Measurements from ENCODE around the gene ECE1.
"Not testable (repeated sequence)": the region's sequence is repeated elsewhere in the genome, so short reads cannot be mapped to it uniquely, and the experiment has no call there.

Gene ECE1

DNA sequence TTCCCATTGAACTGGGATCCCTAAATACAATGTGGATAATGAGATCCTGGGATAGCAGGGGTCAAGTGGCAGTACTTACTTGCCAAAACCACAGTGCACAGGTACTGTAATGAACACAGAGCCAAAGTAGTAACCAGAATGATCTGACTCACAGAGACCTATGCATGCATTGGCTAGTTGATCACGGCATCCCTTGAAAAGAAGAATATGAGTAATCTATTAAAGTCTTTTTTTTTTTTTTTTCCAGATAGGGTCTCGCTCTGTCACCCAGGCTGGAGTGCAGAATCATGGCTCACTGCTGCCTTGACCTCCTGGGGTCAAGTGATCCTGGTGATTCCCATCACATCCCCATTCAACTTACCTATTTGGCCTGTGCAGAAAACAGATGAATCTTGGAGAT lies 84.1 kb downstream of the ECE1 start:
- no peak overlapping the region for H4K12ac ChIP-seq (ENCODE audit: low read depth, low read length)
- WGBS (ENCODE audit: extremely low coverage, insufficient coverage, insufficient read length): no CpG with 5 or more reads among the region's 2 CpGs

DNA sequence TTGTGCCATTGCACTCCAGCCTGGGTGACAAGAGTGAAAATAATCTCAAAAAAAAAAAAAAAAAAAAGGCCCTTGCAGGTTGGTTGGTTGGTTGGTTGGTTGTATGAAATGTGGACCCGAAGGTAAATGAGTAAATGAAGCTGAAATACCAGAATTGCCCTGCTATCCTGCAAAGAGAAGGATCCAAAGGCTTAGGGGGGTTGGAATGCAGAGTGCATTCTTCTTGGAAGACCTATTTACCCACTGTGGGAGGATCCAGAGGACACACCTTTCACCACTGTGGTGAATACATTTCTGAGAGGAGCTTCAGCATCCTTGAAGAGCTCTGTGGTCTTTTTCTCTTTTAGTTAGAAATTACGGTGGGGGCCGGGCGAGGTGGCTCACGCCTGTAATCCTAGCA lies 84.8 kb downstream of the ECE1 start:
- H2AFZ ChIP-seq (ENCODE audit: insufficient read depth, low read length, poor library complexity): no peak overlapping the region
- H2BK12ac ChIP-seq (ENCODE audit: low read length): no peak overlapping the region
- H3K27me3 ChIP-seq (ENCODE audit: insufficient read depth, low read length): no peaks in the 10 kb centered on the region
- H3K79me1 ChIP-seq (ENCODE audit: low read length): no peaks in the 10 kb centered on the region
- H3K4me1 ChIP-seq (ENCODE audit: control insufficient read depth in 1 of 2, insufficient read depth in 2 of 2, low read length in 2 of 2): no peaks in the 10 kb centered on the region
- no peak overlapping the region for H3K27ac ChIP-seq (ENCODE audit: low read depth, low read length)
- H3K9me3 ChIP-seq (ENCODE audit: insufficient read depth, low read depth, low read length): no peaks in the 10 kb centered on the region
- H3K23ac ChIP-seq (ENCODE audit: low read length): no peak overlapping the region
- no peak overlapping the region for H4K91ac ChIP-seq (ENCODE audit: low read depth, low read length)
- DNase-seq: no peak
- no peak overlapping the region for H3K9ac ChIP-seq (ENCODE audit: low read length)
- no peak overlapping the region for H2BK120ac ChIP-seq (ENCODE audit: insufficient read depth, low read length, poor library complexity)
- H3K36me3 ChIP-seq (ENCODE audit: control insufficient read depth in 1 of 2, insufficient read depth in 2 of 2, low read length in 2 of 2): no peaks in the 10 kb centered on the region
- no peak overlapping the region for H3K14ac ChIP-seq (ENCODE audit: low read length)
- no peak overlapping the region for H4K12ac ChIP-seq (ENCODE audit: low read depth, low read length)
- H3K4me2 ChIP-seq (ENCODE audit: low read length): no peak overlapping the region
- H2AK5ac ChIP-seq (ENCODE audit: low read length): no peak overlapping the region
- no peaks in the 10 kb centered on the region for H3K79me2 ChIP-seq (ENCODE audit: control insufficient read depth, insufficient read depth, low read length, poor library complexity)
- H3K4me3 ChIP-seq (ENCODE audit: low read depth, low read length): no peak overlapping the region
- H2BK5ac ChIP-seq (ENCODE audit: low read depth, low read length, poor library complexity): no peak overlapping the region
- no peak overlapping the region for H3K18ac ChIP-seq (ENCODE audit: low read length)
- WGBS (ENCODE audit: extremely low coverage, insufficient coverage, insufficient read length): no CpG with 5 or more reads among the region's 5 CpGs
- no peak overlapping the region for H4K8ac ChIP-seq (ENCODE audit: low read depth, low read length)
- no peak overlapping the region for H3K4ac ChIP-seq (ENCODE audit: low read depth, low read length)

More for the DNA sequence above, 84.1 kb downstream of the ECE1 start:
- Histone ChIP-seq H3K4me1 (ENCODE audit: control insufficient read depth in 1 of 2, insufficient read depth in 2 of 2, low read length in 2 of 2) (no peaks in the 10 kb centered on the region), H2BK120ac (ENCODE audit: insufficient read depth, low read length, poor library complexity) (no peak overlapping the region), H3K4ac (ENCODE audit: low read depth, low read length) (no peak overlapping the region), H3K4me3 (ENCODE audit: low read depth, low read length) (no peak overlapping the region), H2BK5ac (ENCODE audit: low read depth, low read length, poor library complexity) (no peak overlapping the region), H2BK12ac (ENCODE audit: low read length) (no peak overlapping the region), H2AFZ (ENCODE audit: insufficient read depth, low read length, poor library complexity) (no peak overlapping the region), H3K79me2 (ENCODE audit: control insufficient read depth, insufficient read depth, low read length, poor library complexity) (no peaks in the 10 kb centered on the region), H3K9me3 (ENCODE audit: insufficient read depth, low read depth, low read length) (no peaks in the 10 kb centered on the region), H3K27ac (ENCODE audit: low read depth, low read length) (no peak overlapping the region), H2AK5ac (ENCODE audit: low read length) (no peak overlapping the region), H3K9ac (ENCODE audit: low read length) (no peak overlapping the region), H3K36me3 (ENCODE audit: control insufficient read depth in 1 of 2, insufficient read depth in 2 of 2, low read length in 2 of 2) (no peaks in the 10 kb centered on the region), H3K18ac (ENCODE audit: low read length) (no peak overlapping the region), H4K91ac (ENCODE audit: low read depth, low read length) (no peak overlapping the region), H3K4me2 (ENCODE audit: low read length) (no peak overlapping the region), H3K14ac (ENCODE audit: low read length) (no peak overlapping the region), H3K23ac (ENCODE audit: low read length) (no peak overlapping the region), H3K27me3 (ENCODE audit: insufficient read depth, low read length) (no peaks in the 10 kb centered on the region), H3K79me1 (ENCODE audit: low read length) (no peaks in the 10 kb centered on the region), H4K8ac (ENCODE audit: low read depth, low read length) (no peak overlapping the region)
- DNase-seq: no peak

DNA sequence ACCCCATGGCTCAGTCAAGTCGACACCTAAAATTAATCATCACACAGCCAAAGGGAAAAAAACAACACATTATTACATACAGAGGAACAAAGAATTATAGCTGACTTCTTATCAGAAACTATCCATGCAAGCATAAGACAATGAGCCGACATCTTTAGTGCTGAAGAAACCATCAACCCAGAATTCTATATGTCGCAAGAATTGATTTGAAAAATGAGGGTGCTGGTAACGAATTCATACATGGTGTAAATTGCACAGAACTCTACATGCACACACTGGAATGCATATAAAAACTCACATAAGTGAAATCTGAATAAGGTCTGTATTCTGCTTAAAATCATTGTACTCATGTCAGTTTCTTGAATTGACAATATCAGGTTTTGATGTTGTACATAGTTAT lies 88.6 kb downstream of the ECE1 start:
- Histone ChIP-seq H4K12ac (ENCODE audit: low read depth, low read length) (no peak overlapping the region), H2BK12ac (ENCODE audit: low read length) (no peak overlapping the region), H3K4me3 (ENCODE audit: low read depth, low read length) (no peak overlapping the region), H3K23ac (ENCODE audit: low read length) (no peak overlapping the region), H2BK5ac (ENCODE audit: low read depth, low read length, poor library complexity) (no peak overlapping the region), H3K18ac (ENCODE audit: low read length) (no peak overlapping the region), H3K14ac (ENCODE audit: low read length) (no peak overlapping the region), H4K91ac (ENCODE audit: low read depth, low read length) (no peak overlapping the region), H3K36me3 (ENCODE audit: control insufficient read depth in 1 of 2, insufficient read depth in 2 of 2, low read length in 2 of 2) (no peaks in the 10 kb centered on the region), H3K27me3 (ENCODE audit: insufficient read depth, low read length) (no peaks in the 10 kb centered on the region), H3K4me1 (ENCODE audit: control insufficient read depth in 1 of 2, insufficient read depth in 2 of 2, low read length in 2 of 2) (no peaks in the 10 kb centered on the region), H2BK120ac (ENCODE audit: insufficient read depth, low read length, poor library complexity) (no peak overlapping the region), H3K27ac (ENCODE audit: low read depth, low read length) (no peak overlapping the region), H3K79me2 (ENCODE audit: control insufficient read depth, insufficient read depth, low read length, poor library complexity) (no peaks in the 10 kb centered on the region), H3K79me1 (ENCODE audit: low read length) (no peaks in the 10 kb centered on the region), H3K9me3 (ENCODE audit: insufficient read depth, low read depth, low read length) (peaks cover 3% of the 10 kb centered on the region), H2AFZ (ENCODE audit: insufficient read depth, low read length, poor library complexity) (no peak overlapping the region), H3K4me2 (ENCODE audit: low read length) (no peak overlapping the region), H4K8ac (ENCODE audit: low read depth, low read length) (no peak overlapping the region), H3K9ac (ENCODE audit: low read length) (no peak overlapping the region), H3K4ac (ENCODE audit: low read depth, low read length) (no peak overlapping the region), H2AK5ac (ENCODE audit: low read length) (no peak overlapping the region)
- DNase-seq: no peak
- WGBS (ENCODE audit: extremely low coverage, insufficient coverage, insufficient read length): no CpG with 5 or more reads among the region's 4 CpGs

DNA sequence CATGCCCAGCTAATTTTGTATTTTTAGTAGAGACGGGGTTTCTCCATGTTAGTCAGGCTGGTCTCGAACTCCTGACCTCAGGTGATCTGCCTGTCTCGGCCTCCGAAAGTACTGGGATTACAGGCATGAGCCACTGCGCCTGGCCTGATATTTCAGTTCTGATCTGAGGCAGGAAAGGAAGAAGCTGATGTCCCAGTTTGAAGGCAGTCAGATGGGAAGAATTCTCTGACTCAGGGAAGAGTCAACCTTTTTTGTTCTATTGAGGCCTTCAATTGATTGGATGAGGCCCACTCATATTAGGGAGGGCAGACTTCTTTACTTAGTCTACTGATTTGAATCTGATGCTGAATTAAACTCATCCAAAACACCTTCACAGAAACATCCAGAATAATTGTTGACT lies 89.0 kb downstream of the ECE1 start:
- H2BK12ac ChIP-seq (ENCODE audit: low read length); H3K4me3 ChIP-seq (ENCODE audit: low read depth, low read length); H3K27me3 ChIP-seq (ENCODE audit: insufficient read depth, low read length); H2AFZ ChIP-seq (ENCODE audit: insufficient read depth, low read length, poor library complexity); H3K4me1 ChIP-seq (ENCODE audit: control insufficient read depth in 1 of 2, insufficient read depth in 2 of 2, low read length in 2 of 2); H4K12ac ChIP-seq (ENCODE audit: low read depth, low read length); H3K4ac ChIP-seq (ENCODE audit: low read depth, low read length); H4K91ac ChIP-seq (ENCODE audit: low read depth, low read length); H3K9me3 ChIP-seq (ENCODE audit: insufficient read depth, low read depth, low read length); DNase-seq; H3K27ac ChIP-seq (ENCODE audit: low read depth, low read length); H2BK5ac ChIP-seq (ENCODE audit: low read depth, low read length, poor library complexity); H4K8ac ChIP-seq (ENCODE audit: low read depth, low read length); H2BK120ac ChIP-seq (ENCODE audit: insufficient read depth, low read length, poor library complexity); H3K79me1 ChIP-seq (ENCODE audit: low read length); H3K18ac ChIP-seq (ENCODE audit: low read length); H3K14ac ChIP-seq (ENCODE audit: low read length); H3K23ac ChIP-seq (ENCODE audit: low read length); H3K4me2 ChIP-seq (ENCODE audit: low read length); H2AK5ac ChIP-seq (ENCODE audit: low read length); H3K79me2 ChIP-seq (ENCODE audit: control insufficient read depth, insufficient read depth, low read length, poor library complexity); H3K9ac ChIP-seq (ENCODE audit: low read length); H3K36me3 ChIP-seq (ENCODE audit: control insufficient read depth in 1 of 2, insufficient read depth in 2 of 2, low read length in 2 of 2): not testable (repeated sequence)
- no CpG with 5 or more reads among the region's 5 CpGs for WGBS (ENCODE audit: extremely low coverage, insufficient coverage, insufficient read length)

All from trophoblast cell (in vitro differentiated cells and primary cell).